ENCODE measurements around the gene HTT. TPM values are rescaled to one million over a fixed set of nuclear protein-coding genes. Genes with fewer than 3 reads are reported as not detected.
"Not testable (repeated sequence)": the region's sequence is repeated elsewhere in the genome, so short reads cannot be mapped to it uniquely, and the experiment has no call there.

The HTT gene
- total RNA-seq, 1 experiment from 2014 or later = 18.4 TPM

- Histone ChIP-seq H3K9me3 (ENCODE audit: low read length) (no peaks in the 10 kb centered on the region), H3K9ac (ENCODE audit: low read length) (no peak overlapping the region), H3K79me2 (ENCODE audit: low read length) (no peaks in the 10 kb centered on the region), H4K20me1 (ENCODE audit: low read length) (no peaks in the 10 kb centered on the region), H3K27ac (ENCODE audit: low read length) (no peak overlapping the region), H3F3A (ENCODE audit: low read length, unreplicated experiment) (no peaks in the 10 kb centered on the region), H3K9me2 (replicated peaks; ENCODE audit: low read length) (no peaks in the 10 kb centered on the region), H2AFZ (ENCODE audit: low read length) (no peak overlapping the region), H3K4me2 (ENCODE audit: low read length) (no peak overlapping the region), H3K4me1 (ENCODE audit: insufficient read depth, low read length) (no peaks in the 10 kb centered on the region), H3K36me3 (ENCODE audit: low read depth, low read length) (peaks cover 2% of the 10 kb centered on the region), H3K4me3 (ENCODE audit: low read length) (no peak overlapping the region), H3K27me3 (ENCODE audit: low read length) (no peaks in the 10 kb centered on the region)
- no peak for DNase-seq
- ChIA-PET POLR2A (ENCODE audit: unreplicated experiment) (no interaction called here), CTCF (no interaction called here)
- BruUV-seq (replicated peaks) = no TSS peak
- intact Hi-C loops (cut with micrococcal nuclease) = no loop called here
- ATAC-seq = no peak
- TF ChIP-seq EZH2 (IDR thresholded peaks at IDR 0.05; ENCODE audit: low read length, unreplicated experiment) (no peak), EZH2phosphoT487 (IDR thresholded peaks at IDR 0.05; ENCODE audit: borderline replicate concordance, low read length) (no peak)
- TF ChIP-seq, protein P1, sequence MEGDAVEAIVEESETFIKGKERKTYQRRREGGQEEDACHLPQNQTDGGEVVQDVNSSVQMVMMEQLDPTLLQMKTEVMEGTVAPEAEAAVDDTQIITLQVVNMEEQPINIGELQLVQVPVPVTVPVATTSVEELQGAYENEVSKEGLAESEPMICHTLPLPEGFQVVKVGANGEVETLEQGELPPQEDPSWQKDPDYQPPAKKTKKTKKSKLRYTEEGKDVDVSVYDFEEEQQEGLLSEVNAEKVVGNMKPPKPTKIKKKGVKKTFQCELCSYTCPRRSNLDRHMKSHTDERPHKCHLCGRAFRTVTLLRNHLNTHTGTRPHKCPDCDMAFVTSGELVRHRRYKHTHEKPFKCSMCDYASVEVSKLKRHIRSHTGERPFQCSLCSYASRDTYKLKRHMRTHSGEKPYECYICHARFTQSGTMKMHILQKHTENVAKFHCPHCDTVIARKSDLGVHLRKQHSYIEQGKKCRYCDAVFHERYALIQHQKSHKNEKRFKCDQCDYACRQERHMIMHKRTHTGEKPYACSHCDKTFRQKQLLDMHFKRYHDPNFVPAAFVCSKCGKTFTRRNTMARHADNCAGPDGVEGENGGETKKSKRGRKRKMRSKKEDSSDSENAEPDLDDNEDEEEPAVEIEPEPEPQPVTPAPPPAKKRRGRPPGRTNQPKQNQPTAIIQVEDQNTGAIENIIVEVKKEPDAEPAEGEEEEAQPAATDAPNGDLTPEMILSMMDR (conservative IDR thresholded peaks at IDR 0.05; ENCODE audit: low read depth, low read length) = no peak
Observed at GRCh38 chr4:3157366-3157765, 82.9 kb downstream of the HTT start.

- Histone ChIP-seq H3K4me3 (ENCODE audit: low read length) (no peak overlapping the region), H3K79me2 (ENCODE audit: low read length) (no peaks in the 10 kb centered on the region), H3K9ac (ENCODE audit: low read length) (no peak overlapping the region), H3K4me1 (ENCODE audit: insufficient read depth, low read length) (no peaks in the 10 kb centered on the region), H3F3A (ENCODE audit: low read length, unreplicated experiment) (no peaks in the 10 kb centered on the region), H3K27me3 (ENCODE audit: low read length) (no peaks in the 10 kb centered on the region), H3K9me2 (replicated peaks; ENCODE audit: low read length) (no peaks in the 10 kb centered on the region), H3K27ac (ENCODE audit: low read length) (no peak overlapping the region), H3K9me3 (ENCODE audit: low read length) (no peaks in the 10 kb centered on the region), H3K36me3 (ENCODE audit: low read depth, low read length) (peaks cover 2% of the 10 kb centered on the region), H2AFZ (ENCODE audit: low read length) (no peak overlapping the region), H4K20me1 (ENCODE audit: low read length) (no peaks in the 10 kb centered on the region), H3K4me2 (ENCODE audit: low read length) (no peak overlapping the region)
- DNase-seq (no peak), ATAC-seq (no peak)
- BruUV-seq (replicated peaks) = no TSS peak
- ChIA-PET POLR2A (ENCODE audit: unreplicated experiment) (no interaction called here), CTCF (no interaction called here)
- intact Hi-C loops (cut with micrococcal nuclease) = no loop called here
- TF ChIP-seq, protein P1 (conservative IDR thresholded peaks at IDR 0.05; ENCODE audit: low read depth, low read length) = no peak
- no peak for TF ChIP-seq EZH2 (IDR thresholded peaks at IDR 0.05; ENCODE audit: low read length, unreplicated experiment)
- TF ChIP-seq EZH2phosphoT487 (IDR thresholded peaks at IDR 0.05; ENCODE audit: borderline replicate concordance, low read length) = no peak
Observed at GRCh38 chr4:3158841-3159240, 84.4 kb downstream of the HTT start.

DNA sequence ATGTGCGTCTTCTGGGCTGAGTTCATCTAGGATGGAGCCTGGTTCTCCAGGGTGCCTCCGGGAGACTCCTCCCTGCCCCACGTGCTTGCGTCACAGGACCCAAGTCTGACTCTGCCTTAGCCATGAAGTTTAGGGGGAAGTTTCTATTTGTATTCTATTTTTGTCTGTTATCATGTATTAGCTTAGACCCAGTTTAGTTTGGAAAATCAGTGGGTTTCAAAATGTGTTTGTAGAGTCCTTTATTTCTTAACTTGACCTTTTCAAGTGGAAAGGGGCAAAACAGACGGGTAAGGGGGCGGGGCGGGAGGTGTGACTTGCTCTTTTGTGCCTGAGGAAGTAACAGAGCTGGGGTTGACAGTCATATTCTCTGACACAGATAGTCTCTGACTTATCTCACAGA, 86.0 kb downstream of the HTT start:
- H3K4me1 ChIP-seq (ENCODE audit: insufficient read depth, low read length) = no peaks in the 10 kb centered on the region
- no peaks in the 10 kb centered on the region for H3K9me2 ChIP-seq (replicated peaks; ENCODE audit: low read length)
- H2AFZ ChIP-seq (ENCODE audit: low read length) = no peak overlapping the region
- H3K9ac ChIP-seq (ENCODE audit: low read length) = no peak overlapping the region
- ATAC-seq = no peak
- no peak overlapping the region for H3K27ac ChIP-seq (ENCODE audit: low read length)
- no TSS peak for BruUV-seq (replicated peaks)
- TF ChIP-seq EZH2 (IDR thresholded peaks at IDR 0.05; ENCODE audit: low read length, unreplicated experiment) = no peak
- TF ChIP-seq, protein P1 (conservative IDR thresholded peaks at IDR 0.05; ENCODE audit: low read depth, low read length) = no peak
- no peak for TF ChIP-seq EZH2phosphoT487 (IDR thresholded peaks at IDR 0.05; ENCODE audit: borderline replicate concordance, low read length)
- CTCF ChIA-PET = no interaction called here
- peaks cover 2% of the 10 kb centered on the region for H3K36me3 ChIP-seq (ENCODE audit: low read depth, low read length)
- no peaks in the 10 kb centered on the region for H4K20me1 ChIP-seq (ENCODE audit: low read length)
- no peaks in the 10 kb centered on the region for H3K9me3 ChIP-seq (ENCODE audit: low read length)
- no peaks in the 10 kb centered on the region for H3K79me2 ChIP-seq (ENCODE audit: low read length)
- H3K27me3 ChIP-seq (ENCODE audit: low read length) = no peaks in the 10 kb centered on the region
- H3F3A ChIP-seq (ENCODE audit: low read length, unreplicated experiment) = no peaks in the 10 kb centered on the region
- no peak overlapping the region for H3K4me2 ChIP-seq (ENCODE audit: low read length)
- no peak overlapping the region for H3K4me3 ChIP-seq (ENCODE audit: low read length)
- POLR2A ChIA-PET (ENCODE audit: unreplicated experiment) = no interaction called here
- intact Hi-C loops (cut with micrococcal nuclease) = no loop called here
- no peak for DNase-seq

DNA sequence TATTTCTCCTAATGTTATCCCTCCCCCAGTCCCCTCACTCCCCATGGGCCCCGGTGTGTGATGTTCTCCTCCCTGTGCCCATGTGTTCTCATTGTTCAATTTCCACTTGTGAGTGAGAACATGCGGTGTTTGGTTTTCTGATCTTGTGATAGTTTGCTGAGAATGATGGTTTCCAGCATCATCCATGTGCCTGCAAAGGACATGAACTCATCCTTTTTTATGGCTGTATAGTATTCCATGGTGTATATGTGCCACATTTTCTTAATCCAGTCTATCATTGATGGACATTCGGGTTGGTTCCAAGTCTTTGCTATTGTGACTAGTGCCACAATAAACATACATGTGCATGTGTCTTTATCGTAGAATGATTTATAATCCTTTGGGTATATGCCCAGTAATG, 86.6 kb downstream of the HTT start:
- BruUV-seq (replicated peaks); H3F3A ChIP-seq (ENCODE audit: low read length, unreplicated experiment); H3K4me1 ChIP-seq (ENCODE audit: insufficient read depth, low read length); intact Hi-C loops (cut with micrococcal nuclease); H3K36me3 ChIP-seq (ENCODE audit: low read depth, low read length); H2AFZ ChIP-seq (ENCODE audit: low read length); H3K79me2 ChIP-seq (ENCODE audit: low read length); POLR2A ChIA-PET (ENCODE audit: unreplicated experiment); ATAC-seq; H3K4me2 ChIP-seq (ENCODE audit: low read length); H3K9me2 ChIP-seq (replicated peaks; ENCODE audit: low read length); H3K27me3 ChIP-seq (ENCODE audit: low read length); H3K4me3 ChIP-seq (ENCODE audit: low read length); H4K20me1 ChIP-seq (ENCODE audit: low read length); H3K9ac ChIP-seq (ENCODE audit: low read length); DNase-seq; CTCF ChIA-PET; H3K9me3 ChIP-seq (ENCODE audit: low read length); H3K27ac ChIP-seq (ENCODE audit: low read length): not testable (repeated sequence)

DNA sequence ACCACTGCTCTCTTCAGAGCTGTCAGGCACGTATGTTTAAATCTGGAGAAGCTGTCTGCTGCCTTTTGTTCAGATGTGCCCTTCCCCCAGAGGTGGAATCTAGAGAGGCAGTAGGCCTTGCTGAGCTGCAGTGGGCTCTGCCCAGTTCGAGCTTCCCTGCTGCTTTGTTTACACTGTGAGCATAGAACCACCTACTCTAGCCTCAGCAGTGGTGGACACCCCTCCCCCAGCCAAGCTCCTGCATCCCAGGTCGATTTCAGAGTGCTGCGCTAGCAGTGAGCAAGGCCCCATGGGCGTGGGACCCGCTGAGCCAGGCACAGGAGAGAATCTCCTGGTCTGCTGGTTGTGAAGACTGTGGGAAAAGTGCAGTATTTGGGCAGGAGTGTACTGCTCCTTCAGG, 92.0 kb downstream of the HTT start:
- CTCF ChIA-PET; H2AFZ ChIP-seq (ENCODE audit: low read length); H3K4me3 ChIP-seq (ENCODE audit: low read length); H4K20me1 ChIP-seq (ENCODE audit: low read length); H3F3A ChIP-seq (ENCODE audit: low read length, unreplicated experiment); DNase-seq; H3K9me2 ChIP-seq (replicated peaks; ENCODE audit: low read length); H3K27ac ChIP-seq (ENCODE audit: low read length); H3K9ac ChIP-seq (ENCODE audit: low read length); ATAC-seq; H3K4me1 ChIP-seq (ENCODE audit: insufficient read depth, low read length); H3K27me3 ChIP-seq (ENCODE audit: low read length); BruUV-seq (replicated peaks); H3K4me2 ChIP-seq (ENCODE audit: low read length); POLR2A ChIA-PET (ENCODE audit: unreplicated experiment); H3K9me3 ChIP-seq (ENCODE audit: low read length); intact Hi-C loops (cut with micrococcal nuclease); H3K36me3 ChIP-seq (ENCODE audit: low read depth, low read length); H3K79me2 ChIP-seq (ENCODE audit: low read length): not testable (repeated sequence)
